NCI-H2107 treated with DMSO at 0.1 percent for 48 hours (cell line): ENCODE data around the gene TNFRSF6B.
"Not testable (repeated sequence)": the region's sequence is repeated elsewhere in the genome, so short reads cannot be mapped to it uniquely, and the experiment has no call there.

Experiments
- DNase-seq: peaks from one replicate; lab custom pipeline; 2025; ENCODE audit not compliant: unreplicated experiment; lab: John Stamatoyannopoulos, UW

TNFRSF6B gene

DNA sequence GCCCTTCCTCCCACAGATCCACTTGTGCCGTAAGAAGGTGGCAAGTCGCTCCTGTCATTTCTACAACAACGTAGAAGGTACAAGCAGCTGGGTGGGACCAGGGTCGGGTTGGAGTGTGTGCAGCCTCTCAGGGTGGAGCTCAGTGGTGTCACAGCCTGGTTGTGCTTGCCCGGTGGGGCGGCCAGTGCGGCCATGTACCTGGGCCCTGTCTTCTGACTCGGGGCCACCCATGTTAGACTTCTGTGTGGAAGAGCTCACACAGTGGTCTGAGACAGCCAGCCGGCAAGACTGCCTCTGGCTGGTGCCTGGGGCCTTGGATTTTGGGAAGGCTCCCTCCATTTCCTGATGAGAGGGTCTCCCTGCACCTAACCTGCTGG is 33.7 kb upstream of the TNFRSF6B start:
- no peak for DNase-seq

- no peak for DNase-seq
Measured at GRCh38 chr20:63663332-63664066, 33.0 kb upstream of the TNFRSF6B start.

DNA sequence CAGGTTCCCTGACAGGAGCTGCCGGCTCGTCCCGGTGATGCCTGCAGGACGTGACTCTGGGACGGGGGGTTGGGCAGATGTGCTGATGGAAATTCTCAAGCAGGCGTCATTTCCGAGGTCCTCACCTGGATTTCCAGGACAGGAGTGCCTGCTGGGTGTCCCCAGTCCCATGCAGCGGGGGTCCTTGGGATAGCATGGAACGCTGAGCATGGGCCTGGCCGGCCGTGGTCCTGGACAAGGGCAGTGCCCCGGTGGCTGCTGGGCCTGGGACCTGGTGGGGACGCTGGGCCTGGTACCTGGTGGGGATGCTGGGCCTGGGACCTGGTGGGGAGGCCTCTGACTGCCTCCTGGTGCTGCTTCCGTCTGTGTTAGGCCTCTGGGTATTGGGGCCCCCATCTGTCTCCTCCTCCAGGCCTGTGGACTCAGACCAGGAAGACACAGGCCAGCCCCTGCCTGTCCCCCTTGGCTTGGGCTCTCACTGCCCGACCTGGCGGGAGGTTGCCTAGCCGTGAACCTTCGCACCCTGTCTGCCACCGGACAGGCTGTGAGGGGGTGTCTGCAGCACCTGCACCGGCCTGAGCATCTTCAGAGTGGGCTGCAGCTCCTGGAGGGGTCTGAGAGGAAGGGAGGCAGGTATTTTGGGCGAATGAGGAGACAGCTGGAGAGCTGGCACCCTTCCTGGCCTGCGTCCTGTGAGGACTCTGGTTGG is 32.2 kb upstream of the TNFRSF6B start:
- no peak for DNase-seq

GRCh38 chr20:63664861-63665594 is 31.4 kb upstream of the TNFRSF6B start:
- no peak for DNase-seq

DNA sequence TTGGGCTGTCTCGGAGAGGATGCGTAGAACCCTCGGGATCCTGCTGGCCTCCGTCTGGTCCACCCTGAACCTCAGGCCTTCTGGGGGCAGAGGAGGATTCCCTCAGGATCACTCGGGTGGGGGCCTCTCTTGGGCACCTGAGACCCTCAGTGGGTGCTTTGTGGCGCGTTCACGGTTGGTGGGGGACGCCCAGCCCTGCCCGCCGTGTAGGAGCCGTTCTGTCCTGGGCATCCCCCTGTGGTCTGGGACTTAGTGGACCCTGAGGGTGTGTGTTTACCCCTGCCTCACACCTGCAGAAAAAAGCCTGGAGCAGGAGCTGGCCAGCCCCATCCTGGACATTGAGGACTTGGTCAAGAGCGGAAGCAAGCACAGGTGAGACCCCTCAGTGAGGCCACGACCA is 30.7 kb upstream of the TNFRSF6B start:
- no peak for DNase-seq

DNA sequence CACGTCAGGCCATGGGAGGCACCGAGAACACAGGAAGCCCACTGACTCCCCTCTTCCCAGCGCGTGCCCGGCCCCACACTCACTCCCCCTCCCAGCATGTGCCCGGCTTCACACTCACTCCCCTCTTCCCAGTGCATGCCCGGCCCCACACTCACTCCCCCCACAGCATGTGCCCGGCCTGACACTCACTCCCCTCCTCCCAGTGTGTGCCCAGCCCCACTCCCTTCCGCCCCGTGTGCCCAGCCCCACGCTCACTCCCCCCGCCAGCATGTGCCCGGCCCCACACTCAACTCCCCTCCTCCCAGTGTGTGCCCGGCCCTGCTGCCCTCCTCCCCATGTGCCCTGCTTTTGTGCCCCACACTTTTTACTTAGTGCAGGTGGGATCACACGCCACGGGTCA is 28.6 kb upstream of the TNFRSF6B start:
- DNase-seq = no peak

DNA sequence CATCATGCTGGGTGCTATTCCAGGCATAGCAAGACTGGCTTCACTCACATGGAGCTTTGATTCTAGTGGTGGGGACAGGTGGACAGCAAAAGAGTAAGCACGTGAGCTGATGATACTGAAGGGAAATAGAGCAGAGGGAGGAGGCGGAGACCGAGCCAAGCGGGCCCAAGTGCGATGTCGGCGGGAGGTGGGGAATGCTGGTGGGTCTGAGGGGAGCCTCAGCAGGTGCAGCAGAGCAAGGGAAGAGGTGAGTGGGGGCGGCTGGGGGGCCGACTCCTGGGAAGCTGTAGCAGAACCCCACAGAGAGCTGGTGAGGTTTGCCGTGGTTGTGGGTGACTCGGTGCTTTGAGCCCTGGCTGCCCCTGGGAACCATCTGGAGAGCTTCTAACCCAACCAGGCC is 28.1 kb upstream of the TNFRSF6B start:
- no peak for DNase-seq

DNA sequence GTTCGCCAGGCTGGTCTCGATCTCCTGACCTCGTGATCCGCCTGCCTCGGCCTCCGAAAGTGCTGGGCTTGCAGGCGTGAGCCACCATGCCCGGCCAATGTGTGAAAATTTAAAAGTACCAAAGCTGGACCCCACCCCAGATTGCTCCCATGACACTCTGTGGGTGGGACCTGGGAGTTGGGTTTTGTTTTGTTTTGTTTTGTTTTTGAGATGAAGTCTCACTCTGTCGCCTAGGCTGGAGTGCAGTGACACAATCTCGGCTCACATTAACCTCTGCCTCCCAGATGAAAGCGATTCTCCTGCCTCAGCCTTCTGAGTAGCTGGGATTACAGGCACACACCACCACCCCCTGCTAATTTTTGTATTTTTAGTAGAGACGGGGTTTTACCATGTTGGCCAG is 24.8 kb upstream of the TNFRSF6B start:
- DNase-seq = not testable (repeated sequence)

GRCh38 chr20:63672666-63673065 is 23.8 kb upstream of the TNFRSF6B start:
- no peak for DNase-seq

- DNase-seq = no peak
Measured at GRCh38 chr20:63673951-63674350, 22.5 kb upstream of the TNFRSF6B start.

DNA sequence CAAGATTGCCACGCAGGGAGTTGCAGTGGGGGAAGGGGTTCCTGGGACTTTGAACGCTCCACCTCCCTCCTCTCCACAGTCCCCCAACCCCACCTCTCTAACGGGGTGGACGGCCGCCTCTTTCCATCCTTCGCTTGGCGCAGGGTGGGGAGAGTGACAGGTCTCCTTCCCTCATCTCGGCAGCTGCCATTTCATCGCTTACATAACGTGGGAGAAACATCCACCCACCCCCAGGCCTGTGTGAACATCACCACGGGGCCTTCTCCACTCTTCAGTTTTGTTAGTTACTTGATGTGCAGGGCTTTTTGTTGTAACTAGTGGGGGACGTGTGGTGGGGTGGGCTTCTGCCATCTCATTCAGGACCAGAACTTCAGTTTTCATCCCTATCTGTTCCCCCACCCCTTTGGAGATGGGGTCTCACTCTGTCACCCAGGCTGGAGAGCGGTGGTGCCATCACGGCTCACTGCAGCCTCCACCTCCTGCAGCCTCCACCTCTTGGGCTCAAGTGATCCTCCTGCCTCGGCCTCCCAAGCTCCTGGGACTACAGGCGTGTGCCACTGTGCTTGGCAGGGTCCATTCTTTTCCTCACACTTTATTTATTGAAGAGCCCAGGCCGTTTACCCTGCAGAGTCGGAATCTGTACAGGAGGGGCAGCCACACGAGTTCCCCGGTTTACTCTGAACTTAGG is 20.6 kb upstream of the TNFRSF6B start:
- no peak for DNase-seq

GRCh38 chr20:63678071-63678470 is 18.4 kb upstream of the TNFRSF6B start:
- no peak for DNase-seq

GRCh38 chr20:63678667-63679465 is 17.6 kb upstream of the TNFRSF6B start:
- DNase-seq = no peak

- DNase-seq = no peak
Measured at GRCh38 chr20:63679799-63680305, 16.6 kb upstream of the TNFRSF6B start.

DNA sequence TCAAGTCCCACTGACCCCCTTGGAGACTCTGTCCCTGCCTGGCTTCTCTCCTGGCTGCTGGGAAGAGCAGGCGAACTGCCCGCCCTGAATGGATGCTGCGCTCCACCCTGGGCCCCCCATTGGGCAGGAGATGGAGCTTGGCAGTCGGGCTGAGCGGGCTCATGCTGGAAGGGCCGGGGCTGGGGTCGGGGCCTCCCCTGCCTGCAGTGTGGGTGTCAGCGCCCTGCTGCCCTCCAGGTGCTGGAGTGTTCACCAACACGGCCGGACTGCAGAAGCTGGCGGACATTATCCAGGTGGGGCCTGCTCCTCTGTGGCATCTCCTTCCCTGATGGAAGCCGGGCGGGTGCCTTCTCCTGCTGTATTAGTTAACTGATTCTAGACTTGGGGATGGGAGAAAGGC is 16.0 kb upstream of the TNFRSF6B start:
- no peak for DNase-seq

- no peak for DNase-seq
Measured at GRCh38 chr20:63680857-63681608, 15.4 kb upstream of the TNFRSF6B start.

GRCh38 chr20:63681609-63682142 is 14.8 kb upstream of the TNFRSF6B start:
- DNase-seq = no peak

DNA sequence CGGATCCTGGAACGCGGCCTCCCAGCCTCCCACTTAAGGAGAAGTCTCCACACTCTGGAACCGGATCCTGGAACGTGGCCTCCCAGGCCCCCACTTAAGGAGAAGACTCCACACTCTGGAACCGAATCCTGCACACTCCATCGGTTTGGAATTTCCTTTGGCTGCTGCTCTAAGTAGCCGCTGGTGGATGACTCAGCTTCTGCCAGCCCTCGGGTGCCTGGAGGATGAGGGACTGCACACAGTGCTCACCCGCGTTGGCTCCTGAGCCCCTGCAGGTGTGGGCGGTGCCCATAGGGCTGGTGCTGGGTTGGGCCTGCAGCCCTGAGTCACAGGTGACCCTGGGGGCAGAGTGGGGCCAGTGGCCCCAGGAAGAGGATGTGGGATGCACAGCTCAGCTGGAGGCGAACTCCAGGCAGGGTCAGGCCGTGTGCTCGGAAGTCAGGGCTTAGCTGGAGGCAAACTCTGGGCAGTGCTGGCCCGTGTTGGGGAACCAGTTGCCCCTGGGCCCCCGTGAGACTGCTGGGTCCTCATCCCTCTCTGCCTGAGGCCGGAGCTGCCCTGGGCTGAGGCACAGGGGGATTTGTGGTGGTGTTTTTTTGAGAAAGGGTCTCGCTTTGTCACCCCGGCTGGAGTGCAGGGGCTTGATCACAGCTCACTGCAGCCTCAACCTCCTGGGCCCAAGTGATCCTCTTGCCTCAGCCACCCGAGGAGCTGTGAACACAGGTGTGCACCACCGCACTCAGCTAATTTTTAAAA is 13.9 kb upstream of the TNFRSF6B start:
- DNase-seq = no peak
